Measurements from ENCODE around the gene RABL6. TPM values are rescaled to one million over a fixed set of nuclear protein-coding genes. Genes with fewer than 3 reads are reported as not detected.

RABL6 gene
- total RNA-seq, 1 donor from 2014 or later, result 66.4 TPM

- no peak for DNase-seq (ENCODE audit: low spot score)
- intact Hi-C loops (cut with DNase I), result no loop called here
Measured at GRCh38 chr9:136850866-136851775, 43.4 kb downstream of the RABL6 start.

GRCh38 chr9:136851941-136852663 lies 44.4 kb downstream of the RABL6 start, which contains the start of gene MAMDC4:
MAMDC4 (plus strand) TSS chr9:136852346; CDS start chr9:136852417, 71 bp downstream.
- intact Hi-C loops (cut with DNase I), result no loop called here
- no peak for DNase-seq (ENCODE audit: low spot score)

DNA sequence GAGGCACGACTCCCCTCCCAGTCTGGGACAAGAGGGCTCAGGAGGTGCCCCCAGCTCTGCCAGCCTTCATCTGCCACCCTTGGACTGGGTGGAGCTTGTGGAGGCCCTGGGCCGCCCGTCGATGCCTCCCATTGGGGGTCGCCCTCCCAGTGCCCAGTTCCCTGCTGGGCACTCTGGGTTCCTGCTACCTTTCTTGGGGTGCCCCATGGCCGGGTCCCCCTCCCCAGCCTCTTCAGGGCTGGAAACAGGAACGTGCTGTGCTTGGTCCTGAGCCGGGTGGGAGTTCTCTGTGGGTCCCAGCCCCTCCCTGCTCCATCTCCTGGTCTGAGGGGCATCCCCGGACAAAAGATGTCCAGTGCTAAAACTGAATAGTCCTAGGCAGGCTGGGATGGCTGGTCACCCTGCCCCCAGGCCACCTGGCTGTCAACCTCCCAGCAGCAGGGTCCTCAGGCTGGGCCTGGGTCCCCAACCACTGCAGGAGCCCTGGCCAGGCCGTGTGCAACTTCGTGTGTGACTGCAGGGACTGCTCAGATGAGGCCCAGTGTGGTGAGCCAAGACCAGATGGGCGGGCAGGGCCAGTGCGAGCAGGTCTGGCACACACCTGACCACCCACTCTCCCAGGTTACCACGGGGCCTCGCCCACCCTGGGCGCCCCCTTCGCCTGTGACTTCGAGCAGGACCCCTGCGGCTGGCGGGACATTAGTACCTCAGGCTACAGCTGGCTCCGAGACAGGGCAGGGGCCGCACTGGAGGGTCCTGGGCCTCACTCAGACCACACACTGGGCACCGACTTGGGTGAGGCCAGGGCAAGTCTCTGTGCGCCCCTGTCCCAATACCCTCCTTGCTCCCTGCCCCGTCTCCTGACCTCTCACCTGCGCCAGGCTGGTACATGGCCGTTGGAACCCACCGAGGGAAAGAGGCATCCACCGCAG lies 45.2 kb downstream of the RABL6 start:
- no peak for DNase-seq (ENCODE audit: low spot score)
- intact Hi-C loops (cut with DNase I), result no loop called here

DNA sequence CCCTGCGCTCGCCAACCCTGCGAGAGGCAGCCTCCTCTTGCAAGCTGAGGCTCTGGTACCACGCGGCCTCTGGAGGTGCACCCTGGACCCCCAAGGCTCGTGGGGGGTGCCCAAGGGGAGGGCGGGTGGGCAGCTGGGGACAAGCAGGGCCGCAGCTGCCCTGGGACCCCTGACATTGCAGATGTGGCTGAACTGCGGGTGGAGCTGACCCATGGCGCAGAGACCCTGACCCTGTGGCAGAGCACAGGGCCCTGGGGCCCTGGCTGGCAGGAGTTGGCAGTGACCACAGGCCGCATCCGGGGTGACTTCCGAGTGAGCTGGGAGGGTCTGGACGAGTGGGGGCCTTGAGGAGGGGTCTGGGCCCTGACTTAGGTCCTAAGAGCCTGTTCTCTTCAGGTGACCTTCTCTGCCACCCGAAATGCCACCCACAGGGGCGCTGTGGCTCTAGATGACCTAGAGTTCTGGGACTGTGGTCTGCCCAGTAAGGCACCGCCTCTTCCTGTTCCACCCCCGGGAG lies 45.9 kb downstream of the RABL6 start:
- DNase-seq (ENCODE audit: low spot score), result no peak
- intact Hi-C loops (cut with DNase I), result no loop called here

GRCh38 chr9:136854113-136854841 lies 46.5 kb downstream of the RABL6 start:
- intact Hi-C loops (cut with DNase I), result no loop called here
- no peak for DNase-seq (ENCODE audit: low spot score)

GRCh38 chr9:136854842-136855460 lies 47.2 kb downstream of the RABL6 start:
- intact Hi-C loops (cut with DNase I), result no loop called here
- no peak for DNase-seq (ENCODE audit: low spot score)

DNA sequence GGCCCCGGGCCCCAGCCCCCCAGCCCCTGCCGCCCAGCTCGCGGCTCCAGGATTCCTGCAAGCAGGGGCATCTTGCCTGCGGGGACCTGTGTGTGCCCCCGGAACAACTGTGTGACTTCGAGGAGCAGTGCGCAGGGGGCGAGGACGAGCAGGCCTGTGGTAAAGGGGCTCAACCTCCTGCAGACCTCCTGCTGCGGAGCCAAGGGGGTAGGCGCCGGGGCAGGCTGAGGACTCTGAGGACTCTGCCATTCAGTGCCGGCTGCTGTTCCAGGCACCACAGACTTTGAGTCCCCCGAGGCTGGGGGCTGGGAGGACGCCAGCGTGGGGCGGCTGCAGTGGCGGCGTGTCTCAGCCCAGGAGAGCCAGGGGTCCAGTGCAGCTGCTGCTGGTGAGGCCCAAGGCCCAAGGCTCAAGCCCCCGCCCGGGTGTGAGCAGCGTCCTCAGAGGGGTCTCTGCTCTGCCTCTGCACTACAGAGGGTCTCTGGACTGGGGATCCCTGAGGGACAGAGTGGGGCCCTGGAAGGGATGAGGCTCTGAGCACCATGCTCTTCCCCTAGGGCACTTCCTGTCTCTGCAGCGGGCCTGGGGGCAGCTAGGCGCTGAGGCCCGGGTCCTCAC lies 47.8 kb downstream of the RABL6 start:
- intact Hi-C loops (cut with DNase I), result no loop called here
- no peak for DNase-seq (ENCODE audit: low spot score)

DNA sequence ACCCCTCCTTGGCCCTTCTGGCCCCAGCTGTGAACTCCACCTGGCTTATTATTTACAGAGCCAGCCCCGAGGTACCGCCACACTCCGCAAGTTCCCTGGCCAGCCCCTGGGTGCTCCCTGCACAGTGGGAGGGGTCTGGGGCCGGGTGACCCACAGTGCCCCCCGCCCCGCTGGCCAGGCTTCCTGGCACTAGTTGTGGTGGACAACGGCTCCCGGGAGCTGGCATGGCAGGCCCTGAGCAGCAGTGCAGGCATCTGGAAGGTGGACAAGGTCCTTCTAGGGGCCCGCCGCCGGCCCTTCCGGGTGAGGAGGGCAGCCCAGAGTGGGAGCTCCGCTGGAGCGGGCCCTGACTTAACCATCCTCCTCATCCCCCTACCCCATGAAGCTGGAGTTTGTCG lies 48.3 kb downstream of the RABL6 start:
- intact Hi-C loops (cut with DNase I), result no loop called here
- DNase-seq (ENCODE audit: low spot score), result no peak

GRCh38 chr9:136856541-136857141 lies 48.9 kb downstream of the RABL6 start:
- DNase-seq (ENCODE audit: low spot score), result no peak
- intact Hi-C loops (cut with DNase I), result no loop called here

- intact Hi-C loops (cut with DNase I), result no loop called here
- DNase-seq (ENCODE audit: low spot score), result no peak
Measured at GRCh38 chr9:136857166-136857565, 49.4 kb downstream of the RABL6 start.

DNA sequence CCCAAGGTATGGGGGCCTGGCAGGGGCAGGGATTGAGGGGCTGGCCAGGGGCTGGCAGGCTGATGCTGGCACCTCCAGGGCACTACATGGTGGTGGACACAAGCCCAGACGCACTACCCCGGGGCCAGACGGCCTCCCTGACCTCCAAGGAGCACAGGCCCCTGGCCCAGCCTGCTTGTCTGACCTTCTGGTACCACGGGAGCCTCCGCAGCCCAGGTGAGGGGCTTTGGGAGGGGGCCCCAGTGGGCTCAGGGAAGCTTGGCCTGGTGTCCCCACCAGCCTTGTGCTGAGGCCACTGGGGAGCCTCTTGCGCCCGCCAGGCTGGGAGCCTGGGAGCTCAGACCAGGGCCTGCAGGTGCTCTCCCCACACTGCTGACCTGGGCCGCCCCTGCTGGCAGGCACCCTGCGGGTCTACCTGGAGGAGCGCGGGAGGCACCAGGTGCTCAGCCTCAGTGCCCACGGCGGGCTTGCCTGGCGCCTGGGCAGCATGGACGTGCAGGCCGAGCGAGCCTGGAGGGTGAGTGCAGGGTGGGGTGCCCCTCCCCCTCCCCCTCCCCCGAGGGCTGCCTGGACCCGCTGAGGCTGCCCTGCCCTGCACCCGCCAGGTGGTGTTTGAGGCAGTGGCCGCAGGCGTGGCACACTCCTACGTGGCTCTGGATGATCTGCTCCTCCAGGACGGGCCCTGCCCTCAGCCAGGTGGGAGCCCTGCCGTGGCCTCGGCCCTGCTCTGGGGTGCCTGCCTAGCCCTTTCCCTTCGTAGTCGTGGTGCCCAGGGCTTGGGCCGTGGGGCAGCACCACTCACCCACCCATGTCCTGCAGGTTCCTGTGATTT lies 50.0 kb downstream of the RABL6 start:
- no peak for DNase-seq (ENCODE audit: low spot score)
- intact Hi-C loops (cut with DNase I), result no loop called here

GRCh38 chr9:136858452-136858843 lies 50.7 kb downstream of the RABL6 start:
- no peak for DNase-seq (ENCODE audit: low spot score)
- intact Hi-C loops (cut with DNase I), result no loop called here

- no peak for DNase-seq (ENCODE audit: low spot score)
- intact Hi-C loops (cut with DNase I), result no loop called here
Measured at GRCh38 chr9:136858844-136859757, 51.4 kb downstream of the RABL6 start.

DNA sequence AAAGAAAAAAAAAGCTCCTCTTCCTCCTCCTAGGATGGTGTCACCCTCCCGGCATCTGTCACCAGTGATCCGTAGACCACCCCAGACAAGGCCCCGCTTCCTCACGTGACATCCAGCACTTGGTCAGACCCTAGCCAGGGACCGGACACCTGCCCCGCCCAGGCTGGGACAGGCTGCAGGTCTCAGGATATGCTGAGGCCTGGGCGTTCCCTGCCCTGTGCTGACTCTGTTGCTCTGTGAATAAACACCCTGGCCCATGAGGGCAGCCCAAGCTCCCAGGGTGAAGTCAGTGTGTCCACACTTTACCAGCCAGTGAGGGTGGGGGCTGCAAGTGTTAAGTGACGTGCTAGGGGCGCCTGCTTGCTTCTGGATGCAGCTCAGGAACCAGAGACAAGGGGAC lies 52.8 kb downstream of the RABL6 start:
- intact Hi-C loops (cut with DNase I), result no loop called here
- no peak for DNase-seq (ENCODE audit: low spot score)

- intact Hi-C loops (cut with DNase I), result no loop called here
- no peak for DNase-seq (ENCODE audit: low spot score)
Measured at GRCh38 chr9:136860933-136861873, 53.5 kb downstream of the RABL6 start.
